GM18499 (cell line): ENCODE results near the gene MAGI1.
"Not testable (repeated sequence)": the region's sequence is repeated elsewhere in the genome, so short reads cannot be mapped to it uniquely, and the experiment has no call there.

Experiments used
- ATAC-seq: cut with Tn5 transposase; IDR thresholded peaks from one replicate; pipeline ENCODE4 v1.9.1; 2021; ENCODE audit warnings: moderate number of reproducible peaks; ENCODE audit not compliant: insufficient read depth, unreplicated experiment

MAGI1 gene

GRCh38 chr3:65617209-65617608 is 421.5 kb downstream of the MAGI1 start:
- no peak for ATAC-seq

- no peak for ATAC-seq
Measured at GRCh38 chr3:65616563-65616962, 422.2 kb downstream of the MAGI1 start.

DNA sequence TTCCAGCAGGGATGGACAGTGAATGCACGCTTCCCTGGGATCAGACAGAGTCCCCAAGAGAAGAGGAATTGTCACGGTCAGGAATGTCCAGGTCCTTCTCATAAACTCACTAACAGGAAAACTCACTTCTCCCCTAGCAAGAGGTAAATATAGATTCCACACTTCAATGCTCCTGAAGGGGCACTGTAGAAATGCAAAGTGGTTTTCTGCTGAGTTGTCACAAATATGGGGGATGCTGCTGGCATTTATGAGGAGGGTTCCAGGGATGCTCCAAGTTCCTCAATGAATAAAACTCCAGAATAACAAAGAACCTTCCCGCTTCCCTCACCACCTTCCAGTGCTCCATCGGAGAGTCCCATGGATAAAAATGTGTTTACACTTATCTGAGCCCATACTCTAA is 423.4 kb downstream of the MAGI1 start:
- ATAC-seq = no peak

DNA sequence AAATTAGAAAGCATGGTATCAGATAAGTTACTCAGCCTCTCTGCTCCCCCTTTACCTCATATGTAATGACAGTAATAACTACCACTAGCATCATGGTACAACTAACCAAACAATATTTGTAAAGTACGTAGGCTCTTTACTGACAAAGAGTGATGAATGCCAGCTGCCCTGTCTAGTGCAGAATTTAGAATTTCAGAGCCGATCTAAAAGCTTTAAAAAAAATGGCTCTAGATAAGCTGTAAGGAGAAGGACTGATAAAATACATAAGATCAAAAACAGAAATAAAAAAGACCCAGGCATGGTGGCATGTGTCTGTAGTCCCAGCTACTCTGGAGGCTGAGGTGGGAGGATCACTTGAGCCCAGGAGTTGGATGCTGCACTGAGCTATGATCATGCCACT is 424.1 kb downstream of the MAGI1 start:
- no peak for ATAC-seq

DNA sequence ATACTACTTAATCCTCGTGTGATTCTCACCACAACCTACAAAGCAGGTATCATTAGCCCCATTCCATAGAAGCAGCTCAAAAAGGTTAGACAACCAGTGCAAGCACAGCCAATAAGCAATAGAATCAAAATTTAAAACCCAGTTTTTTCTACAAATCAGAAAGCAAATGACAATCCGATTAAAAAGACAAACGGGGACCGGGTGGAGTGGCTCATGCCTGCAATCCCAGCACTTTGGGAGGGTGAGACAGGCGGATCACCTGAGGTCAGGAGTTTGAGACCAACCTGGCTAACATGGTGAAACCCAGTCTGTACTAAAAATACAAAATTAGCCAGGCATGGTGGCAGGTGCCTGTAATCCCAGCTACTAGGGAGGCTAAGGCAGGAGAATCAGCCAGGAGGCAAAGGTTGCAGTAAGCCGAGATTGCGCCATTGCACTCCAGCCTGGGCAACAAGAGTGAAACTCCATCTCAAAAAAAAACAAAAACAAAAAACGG is 430.7 kb downstream of the MAGI1 start:
- not testable (repeated sequence) for ATAC-seq

DNA sequence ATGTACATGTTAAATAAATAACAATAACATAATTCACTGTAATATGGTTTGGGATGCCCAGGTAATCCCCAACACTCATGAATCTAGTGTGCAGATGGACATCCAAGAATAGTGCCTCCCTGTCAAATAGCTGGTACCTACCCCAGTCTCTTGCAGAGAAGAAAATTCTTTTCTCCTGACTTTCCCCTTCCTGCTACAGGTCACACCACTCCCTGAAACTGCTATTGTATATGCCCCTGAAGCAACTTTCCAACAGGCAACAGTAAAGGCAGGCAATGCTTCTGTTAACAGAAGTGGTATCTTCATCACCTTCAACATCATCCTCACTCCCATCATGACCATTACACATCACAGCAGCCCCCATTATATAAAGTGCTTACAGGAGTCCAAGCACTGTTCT is 431.6 kb downstream of the MAGI1 start:
- ATAC-seq = no peak

- ATAC-seq = no peak
Measured at GRCh38 chr3:65605876-65606432, 432.8 kb downstream of the MAGI1 start.

- ATAC-seq = no peak
Measured at GRCh38 chr3:65604863-65605526, 433.7 kb downstream of the MAGI1 start.

GRCh38 chr3:65603631-65604030 is 435.1 kb downstream of the MAGI1 start:
- no peak for ATAC-seq

DNA sequence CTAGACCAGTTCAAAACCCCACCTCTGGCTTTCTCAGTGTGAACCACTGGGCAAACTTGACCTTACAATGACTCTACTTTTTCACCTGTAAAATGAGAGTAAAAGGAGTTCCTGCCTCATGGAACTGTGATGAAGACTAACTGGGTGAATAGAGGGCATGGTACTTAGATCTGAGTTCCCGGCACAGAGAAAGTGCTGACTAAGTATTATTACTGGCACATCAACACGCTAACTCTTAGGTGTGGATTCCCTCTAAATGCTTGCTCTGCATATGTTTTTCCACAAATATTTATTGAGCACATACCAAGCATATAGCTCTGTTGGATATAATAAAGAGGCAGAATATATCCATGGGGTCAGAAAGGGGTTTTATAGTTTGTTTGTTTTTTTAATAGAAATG is 437.8 kb downstream of the MAGI1 start:
- ATAC-seq = no peak

DNA sequence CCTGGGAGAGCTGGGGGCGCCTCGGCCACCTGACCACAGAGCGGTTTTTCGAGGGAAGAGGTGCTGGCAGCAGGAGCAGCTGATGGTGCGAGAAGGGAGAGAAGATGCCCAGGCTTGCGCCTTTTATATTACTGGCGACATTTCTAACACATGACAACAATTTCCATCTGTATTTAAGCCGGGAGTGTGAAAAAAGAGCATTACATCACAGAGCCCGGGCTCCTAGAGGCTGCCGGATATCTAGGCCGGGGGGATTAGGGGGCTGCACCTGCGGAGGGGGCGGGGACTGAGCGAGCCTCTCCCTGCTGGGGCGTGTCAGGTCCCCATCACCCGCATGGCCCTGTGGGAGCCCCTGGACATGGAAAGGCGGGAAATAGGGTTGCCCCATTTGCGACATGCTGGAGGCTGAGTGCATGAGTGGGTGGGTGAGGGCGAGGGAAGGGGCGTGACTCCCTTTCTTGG is 440.7 kb downstream of the MAGI1 start:
- ATAC-seq = no peak

- no peak for ATAC-seq
Measured at GRCh38 chr3:65597226-65597951, 441.3 kb downstream of the MAGI1 start.

GRCh38 chr3:65596571-65597225 is 442.0 kb downstream of the MAGI1 start:
- ATAC-seq = no peak

DNA sequence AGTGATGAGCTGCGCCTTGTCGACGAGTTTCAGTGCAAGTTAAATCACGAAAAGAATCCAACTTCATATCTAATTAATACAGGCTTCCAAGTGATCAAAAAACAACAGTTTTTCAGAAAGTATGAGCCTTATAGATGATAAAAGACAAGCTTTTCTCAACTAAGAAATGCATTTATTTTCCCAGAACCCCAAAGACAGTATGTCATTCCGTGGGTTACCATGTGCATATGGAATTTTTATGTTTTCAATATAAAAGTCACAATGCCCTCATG is 442.8 kb downstream of the MAGI1 start:
- ATAC-seq = no peak

DNA sequence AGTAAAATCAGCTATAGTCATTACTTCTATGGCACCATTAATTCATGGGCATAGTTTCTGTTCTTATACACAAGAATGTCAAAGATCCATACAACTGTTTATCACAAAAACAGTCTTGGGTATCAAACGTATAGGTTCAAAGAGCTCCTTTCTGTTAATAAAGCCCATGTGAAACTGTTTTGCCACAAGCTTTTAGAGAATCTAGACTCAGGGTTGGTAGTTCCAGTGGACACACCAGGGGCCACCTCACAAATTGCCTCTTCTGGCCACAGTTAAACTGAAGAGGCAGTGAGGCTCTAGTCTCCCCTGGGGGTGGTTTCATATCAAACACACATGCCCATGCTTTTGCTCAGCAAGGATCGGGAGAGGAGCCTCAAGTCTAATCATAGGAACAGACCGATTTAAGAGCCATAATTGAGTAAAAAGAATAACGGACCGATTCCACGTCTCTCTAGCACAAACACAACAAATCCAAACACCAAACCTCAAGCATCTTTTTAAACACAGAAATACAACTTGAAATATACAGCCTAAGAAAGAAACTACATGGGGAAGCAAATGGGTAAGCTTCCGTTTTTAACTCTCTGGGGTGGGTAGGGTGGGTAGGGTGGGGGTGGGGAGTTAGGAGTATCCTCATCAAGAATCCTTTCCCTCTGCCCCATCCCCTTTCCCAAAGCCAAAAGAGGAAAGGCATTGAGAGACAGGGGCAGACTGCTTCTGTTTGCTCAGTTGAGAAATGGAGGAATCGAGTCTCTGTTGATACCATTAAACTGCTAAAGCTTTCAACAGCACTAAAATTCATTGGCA is 443.3 kb downstream of the MAGI1 start:
- no peak for ATAC-seq

DNA sequence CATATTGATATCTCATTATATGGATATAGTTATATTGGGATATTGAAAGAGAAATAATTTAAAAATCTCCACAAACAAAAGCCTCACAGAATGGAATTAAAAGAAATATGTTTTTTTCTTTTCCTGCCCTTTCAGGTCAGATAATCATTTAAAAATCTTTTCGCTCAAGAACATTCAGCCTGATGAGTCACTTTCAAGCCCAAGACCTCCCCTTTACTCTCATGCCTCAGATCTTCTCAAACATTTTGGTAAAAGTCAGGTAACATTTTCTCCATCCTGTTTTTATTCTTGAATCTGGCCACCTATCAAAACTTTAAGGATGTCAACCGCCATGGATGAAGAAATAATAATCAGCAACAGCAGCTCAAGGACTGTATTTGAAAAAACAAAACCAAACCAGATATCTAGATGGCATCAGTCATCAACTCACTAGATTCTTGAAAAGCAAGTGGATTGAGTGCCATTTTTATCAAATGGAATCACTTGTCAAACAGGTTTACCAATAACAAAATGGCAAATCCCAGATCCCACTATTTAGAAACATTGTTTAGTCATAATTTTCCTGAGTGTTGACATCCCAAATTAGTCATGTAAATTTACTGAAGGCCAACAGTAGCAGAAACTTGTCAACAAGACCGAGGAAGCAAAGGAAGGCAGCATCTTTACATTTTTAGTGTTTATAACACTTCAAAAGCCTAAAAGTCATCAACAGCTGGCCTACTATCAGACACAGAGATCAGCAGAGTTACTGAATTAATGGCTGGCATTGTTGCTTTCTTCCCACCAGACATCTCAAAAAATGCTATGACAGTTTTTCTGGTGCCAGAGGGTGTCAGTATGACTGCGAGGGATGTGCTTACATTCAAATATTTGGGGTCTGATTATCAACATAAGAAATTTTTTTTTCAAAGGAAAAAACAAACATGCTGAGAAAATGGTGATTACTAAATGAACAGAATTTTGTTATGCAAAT is 444.7 kb downstream of the MAGI1 start:
- no peak for ATAC-seq

DNA sequence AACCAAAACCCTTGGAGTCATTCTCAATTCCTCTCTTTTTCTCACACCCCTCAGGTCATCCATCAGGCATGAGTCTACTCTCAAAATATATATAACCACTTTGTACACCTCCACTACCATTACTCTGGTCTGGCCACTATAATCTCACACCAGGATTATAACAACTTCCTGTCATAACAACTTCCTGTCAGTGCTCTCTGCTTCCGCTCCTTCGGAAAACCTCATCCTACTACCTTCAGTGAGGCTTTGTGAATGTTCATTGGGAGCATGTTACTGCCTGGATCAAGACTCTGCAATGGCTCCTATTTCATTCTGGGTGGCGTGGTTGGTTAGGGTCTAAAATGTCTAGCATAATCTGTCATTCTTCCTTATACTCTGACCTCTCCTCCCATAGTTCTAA is 447.4 kb downstream of the MAGI1 start:
- no peak for ATAC-seq

GRCh38 chr3:65588884-65589283 is 449.8 kb downstream of the MAGI1 start:
- no peak for ATAC-seq
